ENCODE data around the gene SNRPD2. TPM values are rescaled to one million over a fixed set of nuclear protein-coding genes. Genes with fewer than 3 reads are reported as not detected.

Gene SNRPD2
- total RNA-seq, 1 donor from 2014 or later = 635 TPM

- Mint-ChIP-seq H3K4me3 (no peak overlapping the region), H3K36me3 (ENCODE audit: low read depth) (peaks cover 12% of the 10 kb centered on the region), H3K4me1 (peaks cover 14% of the 10 kb centered on the region), H3K27me3 (ENCODE audit: low read depth) (no peaks in the 10 kb centered on the region), H3K9me3 (no peaks in the 10 kb centered on the region), H3K27ac (ENCODE audit: unreplicated experiment) (no peak overlapping the region)
- TF ChIP-seq CTCF (conservative IDR thresholded peaks at IDR 0.05) = no peak
- no peak for DNase-seq (ENCODE audit: low read depth, low spot score)
Observed at GRCh38 chr19:45705710-45706415, 14.1 kb upstream of the SNRPD2 start.

GRCh38 chr19:45705115-45705514, 13.4 kb upstream of the SNRPD2 start:
- H3K4me1 Mint-ChIP-seq = peaks cover 9% of the 10 kb centered on the region
- no peak for TF ChIP-seq CTCF (conservative IDR thresholded peaks at IDR 0.05)
- H3K27me3 Mint-ChIP-seq (ENCODE audit: low read depth) = no peaks in the 10 kb centered on the region
- no peak overlapping the region for H3K4me3 Mint-ChIP-seq
- no peak for DNase-seq (ENCODE audit: low read depth, low spot score)
- H3K27ac Mint-ChIP-seq (ENCODE audit: unreplicated experiment) = no peak overlapping the region
- no peaks in the 10 kb centered on the region for H3K9me3 Mint-ChIP-seq
- peaks cover 9% of the 10 kb centered on the region for H3K36me3 Mint-ChIP-seq (ENCODE audit: low read depth)

- H3K27ac Mint-ChIP-seq (ENCODE audit: unreplicated experiment) = no peak overlapping the region
- H3K4me3 Mint-ChIP-seq = no peak overlapping the region
- no peak for DNase-seq (ENCODE audit: low read depth, low spot score)
- H3K27me3 Mint-ChIP-seq (ENCODE audit: low read depth) = no peaks in the 10 kb centered on the region
- no peaks in the 10 kb centered on the region for H3K9me3 Mint-ChIP-seq
- H3K4me1 Mint-ChIP-seq = no peaks in the 10 kb centered on the region
- TF ChIP-seq CTCF (conservative IDR thresholded peaks at IDR 0.05) = no peak
- peaks cover 7% of the 10 kb centered on the region for H3K36me3 Mint-ChIP-seq (ENCODE audit: low read depth)
Observed at GRCh38 chr19:45701676-45702075, 9.9 kb upstream of the SNRPD2 start.

- Mint-ChIP-seq H3K9me3 (no peaks in the 10 kb centered on the region), H3K36me3 (ENCODE audit: low read depth) (peaks cover 7% of the 10 kb centered on the region), H3K27ac (ENCODE audit: unreplicated experiment) (peak overlapping the region; percentile 84), H3K27me3 (ENCODE audit: low read depth) (no peaks in the 10 kb centered on the region), H3K4me3 (peak overlapping the region; percentile 93), H3K4me1 (peaks cover 28% of the 10 kb centered on the region)
- DNase-seq (ENCODE audit: low read depth, low spot score) = peak; percentile 88
- TF ChIP-seq CTCF (conservative IDR thresholded peaks at IDR 0.05) = peak; percentile 93
Observed at GRCh38 chr19:45693106-45693788, 1.5 kb upstream of the SNRPD2 start.

GRCh38 chr19:45692187-45693105, 693 bp upstream of the SNRPD2 start, which contains the start of gene QPCTL:
Gene QPCTL, plus strand, starts transcription at chr19:45692666. Its CDS starts 38 bp downstream, at chr19:45692704.
- Mint-ChIP-seq H3K4me1 (peaks cover 28% of the 10 kb centered on the region), H3K9me3 (no peaks in the 10 kb centered on the region), H3K4me3 (peak within 1 kb of the TSS; percentile 93), H3K27me3 (ENCODE audit: low read depth) (no peaks in the 10 kb centered on the region), H3K27ac (ENCODE audit: unreplicated experiment) (peak within 1 kb of the TSS; percentile 98), H3K36me3 (ENCODE audit: low read depth) (peaks cover 7% of the 10 kb centered on the region)
- DNase-seq (ENCODE audit: low read depth, low spot score) = peak; percentile 89
- no peak for TF ChIP-seq CTCF (conservative IDR thresholded peaks at IDR 0.05)

Measured in neural crest cell (in vitro differentiated cells).